ACC112 (cell line): ENCODE measurements around the gene EML4.
A peak's percentile ranks its signal among the peaks of the same experiment; 100 is the strongest.

Source experiments
- H2AFZ ChIP-seq: fragments of 200-600 bp; sonication (generic); one replicate; pipeline ENCODE4 v1.6.0; 2017; ENCODE audit warnings: antibody characterized with exemption, low read length; ENCODE audit not compliant: unreplicated experiment
- H3K27ac ChIP-seq: fragments of 200-600 bp; sonication (generic); 2 replicates; pipeline ENCODE4 v1.5.1; 2014; ENCODE audit warnings: low read depth, mild to moderate bottlenecking, antibody characterized with exemption, low read length, moderate library complexity
- H3K27me3 ChIP-seq: fragments of 200-600 bp; sonication (generic); 2 replicates; pipeline ENCODE4 v1.6.1; 2014; ENCODE audit warnings: mild to moderate bottlenecking, antibody characterized with exemption, low read length, moderate library complexity, mixed read lengths; ENCODE audit not compliant: insufficient read depth
- H3K36me3 ChIP-seq: fragments of 200-600 bp; sonication (generic); 2 replicates; pipeline ENCODE4 v1.6.1; 2016; ENCODE audit warnings: mild to moderate bottlenecking, antibody characterized with exemption, low read length, moderate library complexity, mixed read lengths; ENCODE audit not compliant: insufficient read depth
- H3K4me1 ChIP-seq: fragments of 200-600 bp; sonication (generic); one replicate; pipeline ENCODE4 v1.6.1; 2016; ENCODE audit warnings: low read length, mixed read lengths; ENCODE audit not compliant: insufficient read depth, unreplicated experiment, control insufficient read depth
- H3K4me3 ChIP-seq: fragments of 200-600 bp; sonication (generic); 2 replicates; pipeline ENCODE4 v1.5.1; 2014; ENCODE audit warnings: mild to moderate bottlenecking, low read depth, low read length
- H3K79me2 ChIP-seq: fragments of 200-600 bp; sonication (generic); one replicate; pipeline ENCODE4 v1.6.0; 2016; ENCODE audit warnings: low read length; ENCODE audit not compliant: control insufficient read depth, unreplicated experiment, insufficient read depth

The EML4 gene

GRCh38 chr2:42176992-42177738, 8.0 kb downstream of the EML4 start:
- Histone ChIP-seq H3K79me2 (peaks cover 79% of the 10 kb centered on the region), H3K4me1 (peaks cover 9% of the 10 kb centered on the region), H3K4me3 (no peak overlapping the region), H3K36me3 (peaks cover 4% of the 10 kb centered on the region; the same call in 1 of the 2 replicates), H3K27me3 (no peaks in the 10 kb centered on the region), H3K27ac (no peak overlapping the region), H2AFZ (no peak overlapping the region)

GRCh38 chr2:42178335-42178734, 9.2 kb downstream of the EML4 start:
- no peak overlapping the region for H3K27ac ChIP-seq
- H3K79me2 ChIP-seq = peaks cover 78% of the 10 kb centered on the region
- H3K4me1 ChIP-seq = peaks cover 6% of the 10 kb centered on the region
- H3K27me3 ChIP-seq = no peaks in the 10 kb centered on the region
- no peak overlapping the region for H2AFZ ChIP-seq
- H3K36me3 ChIP-seq = peaks cover 4% of the 10 kb centered on the region; the same call in 1 of the 2 replicates
- H3K4me3 ChIP-seq = no peak overlapping the region

GRCh38 chr2:42180300-42180699, 11.1 kb downstream of the EML4 start:
- Histone ChIP-seq H3K79me2 (peaks cover 86% of the 10 kb centered on the region), H3K36me3 (peaks cover 4% of the 10 kb centered on the region; the same call in 1 of the 2 replicates), H3K4me3 (no peak overlapping the region), H2AFZ (no peak overlapping the region), H3K4me1 (peaks cover 16% of the 10 kb centered on the region), H3K27me3 (no peaks in the 10 kb centered on the region), H3K27ac (no peak overlapping the region)

- H3K27ac ChIP-seq = no peak overlapping the region
- peaks cover 30% of the 10 kb centered on the region for H3K4me1 ChIP-seq
- H3K4me3 ChIP-seq = no peak overlapping the region
- no peaks in the 10 kb centered on the region for H3K27me3 ChIP-seq
- H2AFZ ChIP-seq = no peak overlapping the region
- peaks cover 88% of the 10 kb centered on the region for H3K79me2 ChIP-seq
- H3K36me3 ChIP-seq = no peaks in the 10 kb centered on the region
Measured at GRCh38 chr2:42182654-42183308, 13.6 kb downstream of the EML4 start.

- peaks cover 87% of the 10 kb centered on the region for H3K79me2 ChIP-seq
Measured at GRCh38 chr2:42183775-42184174, 14.6 kb downstream of the EML4 start.

GRCh38 chr2:42184346-42184745, 15.2 kb downstream of the EML4 start:
- Histone ChIP-seq H3K27me3 (no peaks in the 10 kb centered on the region), H3K36me3 (no peaks in the 10 kb centered on the region), H3K27ac (0 out of 2 replicates have a peak overlapping the region, but pooled peaks have one; percentile 6), H3K4me3 (no peak overlapping the region), H3K4me1 (peaks cover 30% of the 10 kb centered on the region), H2AFZ (no peak overlapping the region), H3K79me2 (peaks cover 87% of the 10 kb centered on the region)

More at GRCh38 chr2:42183775-42184174, 14.6 kb downstream of the EML4 start:
- Histone ChIP-seq H3K27ac (no peak overlapping the region), H3K4me1 (peaks cover 30% of the 10 kb centered on the region), H3K4me3 (no peak overlapping the region), H3K27me3 (no peaks in the 10 kb centered on the region), H2AFZ (no peak overlapping the region), H3K36me3 (no peaks in the 10 kb centered on the region)

- H3K27ac ChIP-seq = peak overlapping the region; percentile 51
- peaks cover 30% of the 10 kb centered on the region for H3K4me1 ChIP-seq
- no peaks in the 10 kb centered on the region for H3K36me3 ChIP-seq
- no peaks in the 10 kb centered on the region for H3K27me3 ChIP-seq
- H3K4me3 ChIP-seq = peak overlapping the region; percentile 21; the same call in 1 of the 2 replicates
- H3K79me2 ChIP-seq = peaks cover 87% of the 10 kb centered on the region
- peak overlapping the region; percentile 21 for H2AFZ ChIP-seq
Measured at GRCh38 chr2:42185220-42185921, 16.2 kb downstream of the EML4 start.

GRCh38 chr2:42186366-42186765, 17.2 kb downstream of the EML4 start:
- H2AFZ ChIP-seq = no peak overlapping the region
- peaks cover 30% of the 10 kb centered on the region for H3K4me1 ChIP-seq
- no peaks in the 10 kb centered on the region for H3K36me3 ChIP-seq
- H3K27ac ChIP-seq = peak overlapping the region; percentile 51
- no peaks in the 10 kb centered on the region for H3K27me3 ChIP-seq
- peaks cover 89% of the 10 kb centered on the region for H3K79me2 ChIP-seq
- peak overlapping the region; percentile 21 for H3K4me3 ChIP-seq

GRCh38 chr2:42186945-42187632, 17.9 kb downstream of the EML4 start:
- Histone ChIP-seq H3K27ac (peak overlapping the region; percentile 51), H3K4me3 (no peak overlapping the region), H3K4me1 (peaks cover 30% of the 10 kb centered on the region), H3K27me3 (no peaks in the 10 kb centered on the region), H3K36me3 (no peaks in the 10 kb centered on the region), H2AFZ (no peak overlapping the region), H3K79me2 (peaks cover 90% of the 10 kb centered on the region)

GRCh38 chr2:42187886-42188285, 18.7 kb downstream of the EML4 start:
- Histone ChIP-seq H3K27ac (no peak overlapping the region), H3K36me3 (no peaks in the 10 kb centered on the region), H3K27me3 (no peaks in the 10 kb centered on the region), H3K4me3 (no peak overlapping the region), H3K79me2 (peaks cover 90% of the 10 kb centered on the region), H2AFZ (no peak overlapping the region), H3K4me1 (peaks cover 30% of the 10 kb centered on the region)
